Measurements from ENCODE around the gene IDE. TPM values are rescaled to one million over a fixed set of nuclear protein-coding genes. Genes with fewer than 3 reads are reported as not detected.
A peak's percentile ranks its signal among the peaks of the same experiment; 100 is the strongest.
"Not testable (repeated sequence)": the region's sequence is repeated elsewhere in the genome, so short reads cannot be mapped to it uniquely, and the experiment has no call there.

IDE gene
- total RNA-seq, 2 experiments from 2014 or later: 21.7 to 29.0 TPM

GRCh38 chr10:92575961-92576360 is 2.1 kb upstream of the IDE start:
- no peak overlapping the region for H3K4me3 Mint-ChIP-seq
- no peaks in the 10 kb centered on the region for H3K9me3 Mint-ChIP-seq
- peaks cover 2% of the 10 kb centered on the region for H3K36me3 Mint-ChIP-seq (ENCODE audit: low read depth)
- DNase-seq: no peak
- H3K27ac Mint-ChIP-seq: no peak overlapping the region
- CTCF ChIA-PET: interaction anchor here (1.1 kb wide), 1 partner anchor 42 kb away, joined by 4 read pairs; no protein-coding TSS in a partner anchor
- peaks cover 2% of the 10 kb centered on the region for H3K27me3 Mint-ChIP-seq
- POLR2A ChIA-PET: no interaction called here
- peaks cover 26% of the 10 kb centered on the region for H3K4me1 Mint-ChIP-seq

GRCh38 chr10:92574548-92575261 is 812 bp upstream of the IDE start:
- peak overlapping the region; percentile 83 for H3K4me3 Mint-ChIP-seq
- peaks cover 2% of the 10 kb centered on the region for H3K27me3 Mint-ChIP-seq
- H3K36me3 Mint-ChIP-seq (ENCODE audit: low read depth): peaks cover 2% of the 10 kb centered on the region
- CTCF ChIA-PET: interaction anchor here (0.8 to 4.1 kb wide), 14 partner anchors 9 to 327 kb away, joined by 3 to 18 read pairs (median 4); no protein-coding TSS in a partner anchor
- peaks cover 26% of the 10 kb centered on the region for H3K4me1 Mint-ChIP-seq
- H3K9me3 Mint-ChIP-seq: no peaks in the 10 kb centered on the region
- H3K27ac Mint-ChIP-seq: peak overlapping the region; percentile 90
- POLR2A ChIA-PET: interaction anchor here (1.0 kb wide), 1 partner anchor 58 kb away, joined by 3 read pairs; no protein-coding TSS in a partner anchor
- peak; percentile 17 for DNase-seq

GRCh38 chr10:92573091-92573797 is 649 bp downstream of the IDE start:
- Mint-ChIP-seq H3K36me3 (ENCODE audit: low read depth) (peaks cover 9% of the 10 kb centered on the region), H3K9me3 (no peaks in the 10 kb centered on the region), H3K27ac (peak overlapping the region; percentile 90), H3K27me3 (peaks cover 2% of the 10 kb centered on the region), H3K4me1 (peaks cover 27% of the 10 kb centered on the region), H3K4me3 (peak overlapping the region; percentile 83)
- peak; percentile 46 for DNase-seq
- POLR2A ChIA-PET: interaction anchor here (0.6 to 1.0 kb wide), 2 partner anchors 56 to 482 kb away, joined by 3 read pairs; no protein-coding TSS in a partner anchor
- CTCF ChIA-PET: interaction anchor here (0.6 to 4.1 kb wide), 17 partner anchors 8 to 74 kb away, joined by 3 to 18 read pairs (median 5); no protein-coding TSS in a partner anchor

- ChIA-PET POLR2A (no interaction called here), CTCF (interaction anchor here (0.6 to 4.1 kb wide), 11 partner anchors 10 to 60 kb away, joined by 3 to 18 read pairs (median 6); no protein-coding TSS in a partner anchor)
- H3K27ac Mint-ChIP-seq: peak overlapping the region; percentile 90
These were observed 1.4 kb downstream of the IDE start for GRCh38 chr10:92572362-92573090.

GRCh38 chr10:92571649-92572048 is 2.2 kb downstream of the IDE start:
- H3K4me1 Mint-ChIP-seq: peaks cover 34% of the 10 kb centered on the region
- H3K27ac Mint-ChIP-seq: no peak overlapping the region
- peak overlapping the region; percentile 83 for H3K4me3 Mint-ChIP-seq
- peaks cover 2% of the 10 kb centered on the region for H3K27me3 Mint-ChIP-seq
- POLR2A ChIA-PET: no interaction called here
- CTCF ChIA-PET: interaction anchor here (0.5 to 4.1 kb wide), 6 partner anchors 9 to 271 kb away, joined by 3 to 18 read pairs (median 6); no protein-coding TSS in a partner anchor
- no peaks in the 10 kb centered on the region for H3K9me3 Mint-ChIP-seq
- H3K36me3 Mint-ChIP-seq (ENCODE audit: low read depth): peaks cover 11% of the 10 kb centered on the region
- no peak for DNase-seq

More at GRCh38 chr10:92572362-92573090, 1.4 kb downstream of the IDE start:
- Mint-ChIP-seq H3K4me1 (peaks cover 31% of the 10 kb centered on the region), H3K36me3 (ENCODE audit: low read depth) (peaks cover 9% of the 10 kb centered on the region), H3K4me3 (peak overlapping the region; percentile 83), H3K9me3 (no peaks in the 10 kb centered on the region), H3K27me3 (peaks cover 2% of the 10 kb centered on the region)
- DNase-seq: no peak

GRCh38 chr10:92569663-92570062 is 4.2 kb downstream of the IDE start:
- H3K27me3 Mint-ChIP-seq, POLR2A ChIA-PET, H3K27ac Mint-ChIP-seq, CTCF ChIA-PET, DNase-seq, H3K4me3 Mint-ChIP-seq, H3K9me3 Mint-ChIP-seq: not testable (repeated sequence)
- peaks cover 28% of the 10 kb centered on the region for H3K4me1 Mint-ChIP-seq
- peaks cover 16% of the 10 kb centered on the region for H3K36me3 Mint-ChIP-seq (ENCODE audit: low read depth)

GRCh38 chr10:92569071-92569470 is 4.8 kb downstream of the IDE start:
- CTCF ChIA-PET: no interaction called here
- peaks cover 25% of the 10 kb centered on the region for H3K4me1 Mint-ChIP-seq

GRCh38 chr10:92567952-92568600 is 5.8 kb downstream of the IDE start:
- H3K27ac Mint-ChIP-seq: no peak overlapping the region
- H3K4me1 Mint-ChIP-seq: peaks cover 25% of the 10 kb centered on the region

More at GRCh38 chr10:92569071-92569470, 4.8 kb downstream of the IDE start:
- H3K4me3 Mint-ChIP-seq: no peak overlapping the region
- no peak for DNase-seq
- no peaks in the 10 kb centered on the region for H3K9me3 Mint-ChIP-seq
- POLR2A ChIA-PET: no interaction called here
- H3K27ac Mint-ChIP-seq: no peak overlapping the region
- peaks cover 2% of the 10 kb centered on the region for H3K27me3 Mint-ChIP-seq
- H3K36me3 Mint-ChIP-seq (ENCODE audit: low read depth): peaks cover 16% of the 10 kb centered on the region

GRCh38 chr10:92562424-92562823 is 11.5 kb downstream of the IDE start:
- H3K9me3 Mint-ChIP-seq: peaks cover 5% of the 10 kb centered on the region
- no peak overlapping the region for H3K4me3 Mint-ChIP-seq
- peaks cover 42% of the 10 kb centered on the region for H3K36me3 Mint-ChIP-seq (ENCODE audit: low read depth)
- H3K27me3 Mint-ChIP-seq: no peaks in the 10 kb centered on the region
- ChIA-PET POLR2A (no interaction called here), CTCF (interaction anchor here (2.8 kb wide), 1 partner anchor 11 kb away, joined by 18 read pairs; the partner anchor contains the start of gene IDE)
- DNase-seq: no peak
- H3K4me1 Mint-ChIP-seq: peaks cover 3% of the 10 kb centered on the region
- H3K27ac Mint-ChIP-seq: no peak overlapping the region

More at GRCh38 chr10:92567952-92568600, 5.8 kb downstream of the IDE start:
- ChIA-PET POLR2A (no interaction called here), CTCF (interaction anchor here (0.9 to 1.6 kb wide), 2 partner anchors 19 to 51 kb away, joined by 3 to 4 read pairs; no protein-coding TSS in a partner anchor)
- H3K9me3 Mint-ChIP-seq: no peaks in the 10 kb centered on the region
- H3K36me3 Mint-ChIP-seq (ENCODE audit: low read depth): peaks cover 19% of the 10 kb centered on the region
- H3K27me3 Mint-ChIP-seq: peaks cover 2% of the 10 kb centered on the region
- no peak overlapping the region for H3K4me3 Mint-ChIP-seq
- no peak for DNase-seq

- H3K4me1 Mint-ChIP-seq: no peaks in the 10 kb centered on the region
- POLR2A ChIA-PET: no interaction called here
- H3K9me3 Mint-ChIP-seq: peaks cover 9% of the 10 kb centered on the region
- peaks cover 58% of the 10 kb centered on the region for H3K36me3 Mint-ChIP-seq (ENCODE audit: low read depth)
- H3K4me3 Mint-ChIP-seq: no peak overlapping the region
- CTCF ChIA-PET: no interaction called here
- no peaks in the 10 kb centered on the region for H3K27me3 Mint-ChIP-seq
- H3K27ac Mint-ChIP-seq: no peak overlapping the region
- no peak for DNase-seq
These were observed 14.8 kb downstream of the IDE start for GRCh38 chr10:92559046-92559445.

GRCh38 chr10:92553959-92554358 is 19.9 kb downstream of the IDE start:
- ChIA-PET POLR2A (no interaction called here), CTCF (no interaction called here)
- Mint-ChIP-seq H3K9me3 (peaks cover 15% of the 10 kb centered on the region), H3K4me3 (no peak overlapping the region), H3K4me1 (no peaks in the 10 kb centered on the region), H3K36me3 (ENCODE audit: low read depth) (peaks cover 52% of the 10 kb centered on the region), H3K27ac (no peak overlapping the region), H3K27me3 (no peaks in the 10 kb centered on the region)
- no peak for DNase-seq

- no peaks in the 10 kb centered on the region for H3K4me1 Mint-ChIP-seq
- ChIA-PET POLR2A (no interaction called here), CTCF (no interaction called here)
- no peak for DNase-seq
- peaks cover 14% of the 10 kb centered on the region for H3K9me3 Mint-ChIP-seq
- no peak overlapping the region for H3K4me3 Mint-ChIP-seq
- no peaks in the 10 kb centered on the region for H3K27me3 Mint-ChIP-seq
- H3K36me3 Mint-ChIP-seq (ENCODE audit: low read depth): peaks cover 38% of the 10 kb centered on the region
- no peak overlapping the region for H3K27ac Mint-ChIP-seq
These were observed 21.6 kb downstream of the IDE start for GRCh38 chr10:92552310-92552709.
